Fibroblast of lung (primary cell): ENCODE results near the gene CLUH. TPM values are rescaled to one million over a fixed set of nuclear protein-coding genes. Genes with fewer than 3 reads are reported as not detected.

Source experiments
- DNase-seq, 2 donors: peaks; one replicate each; pipeline versions ENCODE4 v3.0.0 to v3.0.0-alpha.2; 2010; ENCODE audit warnings: low read depth in 2 of 2
- H2AFZ ChIP-seq: 2 replicates; pipeline ENCODE4 v1.5.1; 2012; ENCODE audit warnings: low read length, control low read depth, inconsistent platforms
- H3K27ac ChIP-seq: 2 replicates; pipeline ENCODE4 v1.5.1; 2011; ENCODE audit warnings: low read length, control low read depth; ENCODE audit not compliant: insufficient read depth
- H3K27me3 ChIP-seq: 2 replicates; pipeline ENCODE4 v1.5.1; 2011; ENCODE audit warnings: mild to moderate bottlenecking, low read length; ENCODE audit not compliant: control insufficient read depth, insufficient read depth
- H3K36me3 ChIP-seq: 2 replicates; pipeline ENCODE4 v1.5.1; 2011; ENCODE audit warnings: low read length; ENCODE audit not compliant: control insufficient read depth, insufficient read depth
- H3K4me1 ChIP-seq: 2 replicates; pipeline ENCODE4 v1.5.1; 2011; ENCODE audit warnings: low read length; ENCODE audit not compliant: control insufficient read depth, insufficient read depth; ENCODE audit errors: extremely low read depth
- H3K4me2 ChIP-seq: 2 replicates; pipeline ENCODE4 v1.5.1; 2011; ENCODE audit warnings: low read length, control low read depth; ENCODE audit not compliant: insufficient read depth; ENCODE audit errors: extremely low read depth
- H3K4me3 ChIP-seq, 4 experiments: fragments of 200-600 bp in 1 of 4; sonication (generic) in 1 of 4; replicated peaks in 1 of 4; 2 replicates each; pipeline ENCODE4 v1.5.1; 2011 to 2016; ENCODE audit warnings: low read length in 4 of 4, low read depth in 3 of 4, mild to moderate bottlenecking in 3 of 4, control low read depth in 2 of 4, inconsistent platforms in 1 of 4, mixed read lengths in 1 of 4; ENCODE audit not compliant: insufficient read depth in 1 of 4; ENCODE audit errors: control extremely low read depth in 1 of 4
- H3K79me2 ChIP-seq: 2 replicates; pipeline ENCODE4 v1.5.1; 2012; ENCODE audit warnings: mild to moderate bottlenecking, low read length, inconsistent platforms; ENCODE audit not compliant: control insufficient read depth, insufficient read depth
- H3K9ac ChIP-seq: 2 replicates; pipeline ENCODE4 v1.5.1; 2011; ENCODE audit warnings: mild to moderate bottlenecking, low read length, control low read depth; ENCODE audit not compliant: insufficient read depth
- H3K9me3 ChIP-seq: 2 replicates; pipeline ENCODE4 v1.5.1; 2012; ENCODE audit warnings: low read depth, low read length; ENCODE audit not compliant: control insufficient read depth, insufficient read depth
- H4K20me1 ChIP-seq: 2 replicates; pipeline ENCODE4 v1.5.1; 2011; ENCODE audit warnings: low read length; ENCODE audit not compliant: control insufficient read depth, insufficient read depth; ENCODE audit errors: extremely low read depth
- EZH2 ChIP-seq: IDR thresholded peaks from 2 replicates; pipeline ENCODE4 v1.5.1; 2012; ENCODE audit warnings: low read length, control low read depth, mild to moderate bottlenecking; ENCODE audit errors: missing control alignments
- polyA plus RNA-seq, 2 donors: library from polyadenylated mRNA; depleted of rRNA in 1 of 2; stranded (reverse) in 1 of 2; unstranded in 1 of 2; fragments of >200 nt; gene quantifications; 2 replicates each; pipeline ENCODE4 v1.2.1, GENCODE V29; 2011 to 2012; ENCODE audit warnings: missing spikeins in 1 of 2
- total RNA-seq: library from RNA; depleted of rRNA; stranded (reverse); fragments of >200 nt; gene quantifications from 2 replicates; pipeline ENCODE4 v1.2.1, GENCODE V29; 2014
- TF ChIP-seq, protein P1 (sequence below), 2 donors: IDR thresholded peaks in 1 of 2; conservative IDR thresholded peaks in 1 of 2; 1 replicate in 1 of 2; 2 replicates in 1 of 2; pipeline ENCODE4 v1.5.1; 2011 to 2012; ENCODE audit warnings: low read length in 2 of 2, control low read depth in 1 of 2, inconsistent platforms in 1 of 2, low read depth in 1 of 2, mild to moderate bottlenecking in 1 of 2

The CLUH gene
- total and polyA plus RNA-seq, 2 donors (not counting 1 experiment from before 2014, with no cell fraction given): 10.5 to 29.4 TPM

DNA sequence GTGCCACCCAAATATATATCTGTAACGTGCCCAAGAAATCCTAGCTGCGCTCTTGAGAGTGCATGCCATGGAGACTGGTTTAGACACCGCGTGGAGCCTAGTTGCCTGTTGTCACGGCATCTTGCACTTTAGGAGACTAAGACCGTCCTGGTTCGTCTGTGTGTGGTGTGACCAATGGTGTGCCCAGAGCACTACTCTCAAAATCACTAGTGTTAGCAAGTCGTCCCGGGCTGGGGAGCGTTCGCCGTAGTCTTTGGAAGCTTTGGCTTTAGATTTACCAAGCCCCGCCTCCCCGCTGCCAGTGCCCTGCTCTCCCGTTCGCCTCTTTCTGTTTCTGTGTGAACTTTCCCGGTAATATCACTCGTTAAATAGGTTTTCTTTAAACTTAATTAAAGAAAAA, 27.0 kb downstream of the CLUH start:
- H3K4me1 ChIP-seq: peaks cover 10% of the 10 kb centered on the region
- H3K9me3 ChIP-seq: no peaks in the 10 kb centered on the region
- no peak overlapping the region for H3K9ac ChIP-seq
- no peaks in the 10 kb centered on the region for H3K27me3 ChIP-seq
- H4K20me1 ChIP-seq: peaks cover 4% of the 10 kb centered on the region
- no peak for TF ChIP-seq EZH2
- TF ChIP-seq, protein P1, sequence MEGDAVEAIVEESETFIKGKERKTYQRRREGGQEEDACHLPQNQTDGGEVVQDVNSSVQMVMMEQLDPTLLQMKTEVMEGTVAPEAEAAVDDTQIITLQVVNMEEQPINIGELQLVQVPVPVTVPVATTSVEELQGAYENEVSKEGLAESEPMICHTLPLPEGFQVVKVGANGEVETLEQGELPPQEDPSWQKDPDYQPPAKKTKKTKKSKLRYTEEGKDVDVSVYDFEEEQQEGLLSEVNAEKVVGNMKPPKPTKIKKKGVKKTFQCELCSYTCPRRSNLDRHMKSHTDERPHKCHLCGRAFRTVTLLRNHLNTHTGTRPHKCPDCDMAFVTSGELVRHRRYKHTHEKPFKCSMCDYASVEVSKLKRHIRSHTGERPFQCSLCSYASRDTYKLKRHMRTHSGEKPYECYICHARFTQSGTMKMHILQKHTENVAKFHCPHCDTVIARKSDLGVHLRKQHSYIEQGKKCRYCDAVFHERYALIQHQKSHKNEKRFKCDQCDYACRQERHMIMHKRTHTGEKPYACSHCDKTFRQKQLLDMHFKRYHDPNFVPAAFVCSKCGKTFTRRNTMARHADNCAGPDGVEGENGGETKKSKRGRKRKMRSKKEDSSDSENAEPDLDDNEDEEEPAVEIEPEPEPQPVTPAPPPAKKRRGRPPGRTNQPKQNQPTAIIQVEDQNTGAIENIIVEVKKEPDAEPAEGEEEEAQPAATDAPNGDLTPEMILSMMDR (conservative IDR thresholded peaks at IDR 0.05 in 1 of 2, IDR thresholded peaks at IDR 0.05 in 1 of 2; ENCODE audit: low read depth in 1 of 2, low read length in 2 of 2): no peak
- H2AFZ ChIP-seq: no peak overlapping the region
- peaks cover 6% of the 10 kb centered on the region for H3K36me3 ChIP-seq
- no peak overlapping the region for H3K27ac ChIP-seq
- DNase-seq: no peak
- H3K4me2 ChIP-seq: no peak overlapping the region
- H3K4me3 ChIP-seq: no peak overlapping the region
- H3K79me2 ChIP-seq: no peaks in the 10 kb centered on the region

DNA sequence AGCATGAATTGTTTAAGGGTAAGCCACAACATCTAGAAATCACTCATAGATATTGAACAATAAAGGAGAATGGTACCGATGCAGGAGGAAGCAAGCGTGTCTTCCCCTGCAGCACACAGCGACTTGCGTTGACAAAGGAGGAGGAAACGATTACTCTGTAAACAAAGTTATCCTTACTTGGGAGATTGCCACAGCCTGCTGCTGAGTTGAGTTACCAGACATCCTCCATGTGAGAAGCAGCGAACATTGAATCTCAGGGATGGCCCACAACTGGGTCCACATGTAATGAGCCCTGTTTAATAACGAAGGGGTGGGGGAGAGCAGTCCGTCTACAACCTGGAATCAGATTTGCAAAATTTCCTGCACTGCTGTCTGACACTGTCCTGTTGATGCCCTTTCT, 27.7 kb downstream of the CLUH start:
- peaks cover 2% of the 10 kb centered on the region for H3K36me3 ChIP-seq
- H3K4me3 ChIP-seq: no peak overlapping the region
- TF ChIP-seq EZH2: no peak
- TF ChIP-seq, protein P1 (conservative IDR thresholded peaks at IDR 0.05 in 1 of 2, IDR thresholded peaks at IDR 0.05 in 1 of 2; ENCODE audit: low read depth in 1 of 2, low read length in 2 of 2): no peak
- H2AFZ ChIP-seq: no peak overlapping the region
- H3K4me1 ChIP-seq: peaks cover 10% of the 10 kb centered on the region
- no peak overlapping the region for H3K9ac ChIP-seq
- no peak overlapping the region for H3K27ac ChIP-seq
- H3K4me2 ChIP-seq: no peak overlapping the region
- peaks cover 2% of the 10 kb centered on the region for H3K79me2 ChIP-seq
- peak in 1 of 2 donors; percentile 57 for DNase-seq
- H4K20me1 ChIP-seq: peaks cover 4% of the 10 kb centered on the region
- H3K27me3 ChIP-seq: no peaks in the 10 kb centered on the region
- H3K9me3 ChIP-seq: no peaks in the 10 kb centered on the region

DNA sequence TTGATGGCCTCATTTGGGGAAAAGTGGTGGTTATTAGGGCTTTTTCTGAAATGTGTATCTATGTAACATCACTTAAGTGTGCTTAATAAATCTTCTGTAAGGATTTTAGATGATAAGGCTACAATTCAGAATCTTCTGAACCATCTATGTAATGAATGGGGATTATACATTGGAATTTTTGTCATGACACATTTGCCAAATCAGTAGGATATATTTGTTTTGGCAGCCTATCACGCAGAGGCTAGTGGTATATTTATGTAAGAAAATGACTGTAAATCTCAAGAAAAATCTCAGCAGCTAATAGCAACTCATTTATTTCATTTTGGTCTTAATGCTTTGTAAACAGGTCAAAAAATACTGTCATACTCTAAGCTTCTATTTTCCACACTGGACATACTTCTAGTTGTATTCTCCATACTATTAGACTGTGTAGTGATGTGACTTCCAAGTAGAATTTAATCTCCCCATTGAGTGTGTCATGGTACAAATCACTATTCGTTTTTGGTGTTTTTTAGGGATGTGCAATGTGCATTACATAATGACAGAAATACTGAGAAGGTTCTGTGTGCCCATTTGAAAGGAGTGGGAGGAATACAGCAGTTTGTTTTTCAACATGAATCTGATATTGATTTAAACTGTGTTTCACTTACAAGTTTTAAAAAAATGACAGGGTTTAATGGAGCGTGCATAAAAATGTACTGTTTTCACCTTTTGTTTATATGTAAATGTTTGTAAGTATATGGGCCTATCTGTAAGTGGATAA, 29.2 kb downstream of the CLUH start:
- peaks cover 5% of the 10 kb centered on the region for H3K36me3 ChIP-seq
- H2AFZ ChIP-seq: no peak overlapping the region
- H4K20me1 ChIP-seq: peaks cover 4% of the 10 kb centered on the region
- H3K27ac ChIP-seq: no peak overlapping the region
- H3K9ac ChIP-seq: no peak overlapping the region
- no peak for TF ChIP-seq EZH2
- TF ChIP-seq, protein P1 (conservative IDR thresholded peaks at IDR 0.05 in 1 of 2, IDR thresholded peaks at IDR 0.05 in 1 of 2; ENCODE audit: low read depth in 1 of 2, low read length in 2 of 2): no peak
- H3K4me1 ChIP-seq: peaks cover 10% of the 10 kb centered on the region
- no peak overlapping the region for H3K4me3 ChIP-seq
- H3K79me2 ChIP-seq: peaks cover 2% of the 10 kb centered on the region
- H3K9me3 ChIP-seq: no peaks in the 10 kb centered on the region
- H3K27me3 ChIP-seq: no peaks in the 10 kb centered on the region
- peak; percentile 17 to 32 for DNase-seq
- H3K4me2 ChIP-seq: no peak overlapping the region
